ENCODE data around the gene SRMS. TPM values are rescaled to one million over a fixed set of nuclear protein-coding genes. Genes with fewer than 3 reads are reported as not detected.

SRMS gene
- total and polyA plus RNA-seq, 8 donors = 0.08 to 0.27 (median 0.18) TPM; not detected in 3

DNA sequence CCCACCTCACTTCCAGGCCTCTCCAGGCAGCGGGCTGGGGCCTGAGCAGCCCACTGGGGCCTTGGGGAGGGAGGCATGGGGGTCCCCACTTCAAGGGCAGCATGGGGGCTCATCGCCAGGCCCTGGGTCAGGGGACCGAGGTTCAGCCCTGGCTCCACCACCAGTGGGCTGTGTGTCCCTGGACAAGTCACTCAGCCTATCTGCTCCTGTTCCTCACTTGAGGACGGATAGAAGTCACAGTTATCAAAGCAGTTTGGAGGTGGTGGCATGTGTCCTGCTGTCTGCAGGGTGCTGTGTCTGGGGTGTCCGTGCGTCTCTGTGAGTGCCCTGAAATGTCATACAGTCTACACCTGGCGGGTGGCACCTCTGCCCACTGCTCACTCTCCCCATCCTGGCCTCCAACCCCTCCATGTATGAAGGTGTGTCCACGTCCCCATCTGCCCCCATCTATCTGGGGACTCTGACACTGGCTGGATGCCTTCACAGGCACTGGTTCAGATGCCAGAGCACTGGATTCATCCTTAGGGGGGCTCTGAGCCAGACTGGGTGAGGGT lies 52.3 kb downstream of the SRMS start:
- intact Hi-C loops (cut with DNase I) = no loop called here
- no peak overlapping the region for H3K4me3 ChIP-seq
- H3K27ac ChIP-seq = no peak overlapping the region
- no peak for ATAC-seq
- H3K9me3 ChIP-seq = no peaks in the 10 kb centered on the region
- H3K36me3 ChIP-seq = no peaks in the 10 kb centered on the region
- DNase-seq = no peak
- peaks cover 29 to 80% of the 10 kb centered on the region in 2 donors for H3K27me3 ChIP-seq
- TF ChIP-seq, protein P1, sequence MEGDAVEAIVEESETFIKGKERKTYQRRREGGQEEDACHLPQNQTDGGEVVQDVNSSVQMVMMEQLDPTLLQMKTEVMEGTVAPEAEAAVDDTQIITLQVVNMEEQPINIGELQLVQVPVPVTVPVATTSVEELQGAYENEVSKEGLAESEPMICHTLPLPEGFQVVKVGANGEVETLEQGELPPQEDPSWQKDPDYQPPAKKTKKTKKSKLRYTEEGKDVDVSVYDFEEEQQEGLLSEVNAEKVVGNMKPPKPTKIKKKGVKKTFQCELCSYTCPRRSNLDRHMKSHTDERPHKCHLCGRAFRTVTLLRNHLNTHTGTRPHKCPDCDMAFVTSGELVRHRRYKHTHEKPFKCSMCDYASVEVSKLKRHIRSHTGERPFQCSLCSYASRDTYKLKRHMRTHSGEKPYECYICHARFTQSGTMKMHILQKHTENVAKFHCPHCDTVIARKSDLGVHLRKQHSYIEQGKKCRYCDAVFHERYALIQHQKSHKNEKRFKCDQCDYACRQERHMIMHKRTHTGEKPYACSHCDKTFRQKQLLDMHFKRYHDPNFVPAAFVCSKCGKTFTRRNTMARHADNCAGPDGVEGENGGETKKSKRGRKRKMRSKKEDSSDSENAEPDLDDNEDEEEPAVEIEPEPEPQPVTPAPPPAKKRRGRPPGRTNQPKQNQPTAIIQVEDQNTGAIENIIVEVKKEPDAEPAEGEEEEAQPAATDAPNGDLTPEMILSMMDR (IDR thresholded peaks at IDR 0.05) = no peak
- peaks cover 4 to 30% of the 10 kb centered on the region in 2 donors for H3K4me1 ChIP-seq

DNA sequence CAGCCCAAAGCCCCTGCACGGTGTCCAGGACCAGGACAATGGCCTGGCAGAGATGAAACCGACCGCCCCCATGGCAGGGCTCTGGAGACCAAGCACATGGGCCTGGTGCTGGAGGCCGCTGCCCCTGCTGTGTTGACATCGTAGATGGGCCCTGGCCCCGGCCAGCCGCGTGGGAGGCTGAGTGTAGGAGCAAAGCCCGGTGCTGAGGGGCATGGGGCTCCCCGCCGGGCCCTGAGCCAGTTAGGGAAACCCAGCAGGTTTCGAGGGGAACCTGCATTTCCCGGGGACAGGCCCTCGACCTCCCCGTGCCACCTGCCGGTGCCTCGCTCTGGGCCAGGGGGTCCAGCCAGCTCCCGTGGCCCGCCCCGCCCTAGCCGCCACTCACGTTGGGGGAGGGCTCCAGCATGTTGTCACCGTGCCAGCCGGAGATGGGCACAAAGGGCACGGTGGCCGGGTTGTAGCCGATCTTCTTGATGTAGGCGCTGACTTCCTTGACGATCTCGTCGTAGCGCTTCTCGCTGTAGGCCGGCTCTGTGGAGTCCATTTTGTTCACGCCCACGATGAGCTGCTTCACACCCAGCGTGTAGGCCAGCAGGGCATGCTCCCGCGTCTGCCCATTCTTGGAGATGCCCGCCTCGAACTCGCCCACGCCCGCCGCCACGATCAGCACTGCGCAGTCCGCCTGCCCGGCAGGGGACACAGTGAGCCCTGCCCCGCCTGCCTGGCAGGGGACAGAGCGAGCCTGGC lies 53.0 kb downstream of the SRMS start:
- TF ChIP-seq, protein P1 (IDR thresholded peaks at IDR 0.05) = no peak
- Histone ChIP-seq H3K36me3 (no peaks in the 10 kb centered on the region), H3K4me1 (peaks cover 4 to 29% of the 10 kb centered on the region in 2 donors), H3K9me3 (no peaks in the 10 kb centered on the region), H3K27ac (no peak overlapping the region), H3K27me3 (peaks cover 22 to 80% of the 10 kb centered on the region in 2 donors), H3K4me3 (no peak overlapping the region)
- intact Hi-C loops (cut with DNase I) = no loop called here
- DNase-seq (peak in 1 of 4 donors; percentile 81), ATAC-seq (no peak)

DNA sequence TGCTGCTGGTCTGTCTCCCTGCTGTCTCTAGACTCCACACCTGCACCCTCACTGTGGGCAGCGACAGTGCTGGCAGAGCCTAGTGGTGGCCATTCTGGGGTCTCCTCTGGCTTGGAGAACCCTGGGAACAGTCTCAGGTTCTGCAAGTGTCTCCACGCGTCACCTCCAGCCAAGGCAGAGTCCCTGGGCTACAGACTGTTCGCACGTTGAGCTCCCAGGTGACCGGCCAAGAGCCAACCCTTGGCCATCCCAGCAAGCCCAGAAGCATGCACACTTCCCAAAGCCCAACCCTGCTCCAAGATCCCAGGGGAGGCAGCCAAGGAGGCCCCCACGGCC lies 53.5 kb downstream of the SRMS start:
- no peak overlapping the region for H3K4me3 ChIP-seq
- peaks cover 19 to 80% of the 10 kb centered on the region in 2 donors for H3K27me3 ChIP-seq
- intact Hi-C loops (cut with DNase I) = no loop called here
- TF ChIP-seq, protein P1 (IDR thresholded peaks at IDR 0.05) = no peak
- no peaks in the 10 kb centered on the region for H3K9me3 ChIP-seq
- H3K27ac ChIP-seq = no peak overlapping the region
- DNase-seq (no peak), ATAC-seq (no peak)
- H3K4me1 ChIP-seq = peaks cover 4 to 24% of the 10 kb centered on the region in 2 donors
- no peaks in the 10 kb centered on the region for H3K36me3 ChIP-seq

DNA sequence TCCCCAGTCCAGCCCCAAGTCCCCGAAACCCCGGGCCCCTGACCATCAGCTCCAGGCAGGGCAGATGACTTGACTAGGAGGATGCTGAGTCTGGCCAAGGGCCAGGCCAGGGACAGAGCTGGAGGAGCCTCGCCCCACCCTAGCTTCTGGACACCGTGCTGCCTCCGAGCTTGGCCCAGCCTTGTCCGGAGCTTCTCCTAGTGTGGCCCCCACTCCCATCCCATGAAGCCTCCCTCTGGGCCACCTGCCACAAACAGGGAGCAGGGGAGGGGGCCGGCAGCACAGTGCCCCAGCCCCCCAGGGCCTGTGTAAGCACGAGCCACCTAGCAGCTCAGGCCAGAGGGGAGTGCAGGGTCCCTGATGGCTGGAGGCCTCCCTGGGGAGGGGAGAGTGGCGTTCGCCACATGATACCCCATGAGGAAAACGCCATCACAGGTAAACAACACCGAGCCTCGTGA lies 54.0 kb downstream of the SRMS start:
- H3K9me3 ChIP-seq = no peaks in the 10 kb centered on the region
- no peaks in the 10 kb centered on the region for H3K36me3 ChIP-seq
- H3K4me1 ChIP-seq = peaks cover 4 to 19% of the 10 kb centered on the region in 2 donors
- H3K27ac ChIP-seq = no peak overlapping the region
- TF ChIP-seq, protein P1 (IDR thresholded peaks at IDR 0.05) = no peak
- intact Hi-C loops (cut with DNase I) = no loop called here
- H3K27me3 ChIP-seq = peaks cover 20 to 80% of the 10 kb centered on the region in 2 donors
- DNase-seq (peak in 1 of 4 donors; percentile 68), ATAC-seq (no peak)
- H3K4me3 ChIP-seq = no peak overlapping the region

DNA sequence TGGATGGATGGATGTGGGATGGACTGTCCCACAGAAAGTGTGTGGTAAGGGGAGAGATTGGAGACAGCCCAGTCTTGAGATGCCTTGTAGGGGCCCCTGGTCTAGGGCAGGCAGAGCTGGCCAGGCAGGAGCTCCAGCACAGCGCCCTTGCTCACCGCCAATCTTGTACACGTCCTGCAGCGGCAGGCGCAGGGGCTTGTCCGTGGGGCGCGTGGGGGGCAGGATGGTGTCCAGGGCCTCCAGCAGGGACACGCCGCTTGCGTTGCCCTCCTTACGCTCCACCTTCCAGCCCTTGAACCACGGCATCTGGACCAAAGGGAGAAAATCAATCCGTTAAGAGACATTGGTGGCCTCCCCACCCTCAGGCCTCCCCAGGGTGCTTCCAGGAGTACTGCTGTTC lies 54.6 kb downstream of the SRMS start:
- no peaks in the 10 kb centered on the region for H3K36me3 ChIP-seq
- DNase-seq (peak in 1 of 4 donors; percentile 65), ATAC-seq (no peak)
- intact Hi-C loops (cut with DNase I) = no loop called here
- peaks cover 18 to 80% of the 10 kb centered on the region in 2 donors for H3K27me3 ChIP-seq
- no peak overlapping the region for H3K4me3 ChIP-seq
- TF ChIP-seq, protein P1 (IDR thresholded peaks at IDR 0.05) = no peak
- peaks cover 4 to 17% of the 10 kb centered on the region in 2 donors for H3K4me1 ChIP-seq
- H3K9me3 ChIP-seq = no peaks in the 10 kb centered on the region
- no peak overlapping the region for H3K27ac ChIP-seq
